GM19455 (cell line): ENCODE measurements around the gene MYOF.
"Not testable (repeated sequence)": the region's sequence is repeated elsewhere in the genome, so short reads cannot be mapped to it uniquely, and the experiment has no call there.

Source experiments
- ATAC-seq: cut with Tn5 transposase; IDR thresholded peaks from one replicate; pipeline ENCODE4 v1.9.1; 2021; ENCODE audit not compliant: unreplicated experiment

MYOF gene

DNA sequence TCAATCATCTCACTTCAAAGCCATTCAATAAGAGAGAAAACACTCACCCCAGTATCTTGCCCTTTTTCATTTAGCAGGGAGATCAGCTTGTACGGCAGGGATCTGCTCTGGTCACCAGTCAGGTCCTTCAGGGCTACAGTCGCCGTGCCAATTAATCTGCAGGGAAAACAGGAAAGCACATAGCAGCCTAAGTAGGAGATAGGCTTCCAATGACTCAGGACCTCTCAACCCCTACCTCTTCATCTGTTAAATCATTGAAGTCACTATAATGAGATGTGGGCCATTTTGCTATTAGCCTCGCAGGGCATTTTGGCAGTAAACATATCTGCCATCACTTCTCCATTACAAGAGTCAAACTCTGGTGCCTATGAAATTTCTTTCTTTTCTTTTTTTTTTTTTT, 50.8 kb downstream of the MYOF start:
- no peak for ATAC-seq

DNA sequence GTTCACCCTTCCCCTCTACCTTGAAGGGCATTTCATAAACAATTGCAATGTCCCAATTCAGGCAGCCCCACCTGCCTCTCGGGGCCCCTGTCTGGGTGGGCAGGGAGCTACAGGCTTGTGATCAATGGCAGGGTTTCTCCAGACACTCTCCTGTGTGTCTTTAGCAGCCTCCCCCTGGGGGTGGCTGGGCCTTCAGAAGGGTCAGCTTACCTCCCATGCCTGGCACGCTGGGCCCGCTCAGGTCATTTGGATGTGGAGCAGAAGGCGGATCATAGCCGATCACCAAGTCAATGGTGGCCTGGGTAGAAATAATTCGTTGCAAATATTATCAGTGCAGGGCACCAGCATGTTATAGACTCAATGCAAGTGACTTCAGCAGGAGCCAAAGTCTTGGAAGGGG, 56.3 kb downstream of the MYOF start:
- no peak for ATAC-seq

GRCh38 chr10:93422118-93422517, 60.0 kb downstream of the MYOF start:
- no peak for ATAC-seq

DNA sequence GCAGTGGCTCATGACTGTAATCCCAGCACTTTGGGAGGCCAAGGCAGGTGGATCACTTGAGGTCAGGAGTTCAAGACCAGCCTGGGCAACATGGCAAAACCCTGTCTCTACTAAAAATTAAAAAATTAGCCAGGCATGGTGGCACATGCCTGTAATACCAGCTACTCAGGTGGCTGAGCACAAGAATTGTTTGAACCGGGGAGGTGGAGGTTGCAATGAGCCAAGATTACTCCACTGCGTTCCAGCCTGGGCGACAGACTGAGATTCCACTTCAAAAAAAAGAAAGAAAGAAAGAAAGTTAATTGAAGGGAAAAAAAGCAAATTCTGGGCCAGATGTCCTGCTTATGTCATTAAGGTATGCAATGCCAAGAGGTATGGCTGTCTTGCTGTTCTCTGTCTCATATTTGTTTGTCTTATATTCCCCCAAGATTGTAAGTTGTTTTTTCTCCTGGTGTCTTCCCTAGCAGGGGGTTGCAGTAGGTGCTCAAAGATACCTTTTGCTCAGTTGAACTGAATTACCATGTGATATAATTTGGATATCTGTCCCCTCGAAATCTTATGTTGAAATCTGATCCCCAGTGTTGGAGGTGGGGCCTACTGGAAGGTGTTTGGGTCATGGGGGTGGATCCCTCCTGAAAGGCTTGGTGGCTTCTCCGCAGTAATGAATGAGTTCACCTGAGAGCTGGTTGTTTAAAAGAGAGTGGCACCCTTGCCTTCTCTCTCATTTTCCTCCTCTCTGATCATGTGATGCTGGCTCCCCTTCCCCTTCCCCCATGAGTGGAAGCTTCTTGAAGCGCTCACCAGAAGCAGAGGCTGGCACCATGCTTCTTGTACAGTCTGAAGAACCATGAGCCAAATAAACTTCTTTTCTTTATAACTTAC, 60.9 kb downstream of the MYOF start:
- no peak for ATAC-seq

DNA sequence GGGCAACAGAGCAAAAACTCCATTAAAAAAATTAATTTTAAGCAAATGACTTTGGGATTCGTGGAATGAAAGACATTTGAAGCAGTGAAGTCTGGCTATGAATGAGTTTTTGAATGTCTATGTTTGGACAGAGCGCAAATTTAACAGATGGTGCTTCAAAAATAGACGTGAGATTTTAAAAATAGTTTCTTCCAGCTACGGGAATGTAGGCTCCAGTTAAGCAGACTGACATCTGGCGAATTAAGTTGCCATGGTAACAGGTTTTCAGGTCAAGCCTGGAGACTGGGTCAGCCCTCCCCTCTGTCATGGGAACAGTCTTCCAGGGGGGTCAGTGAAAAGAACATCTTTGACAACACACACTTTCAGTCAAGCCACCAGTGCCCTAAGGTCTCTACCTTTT, 62.0 kb downstream of the MYOF start:
- no peak for ATAC-seq

GRCh38 chr10:93419016-93419415, 63.1 kb downstream of the MYOF start:
- ATAC-seq: not testable (repeated sequence)

DNA sequence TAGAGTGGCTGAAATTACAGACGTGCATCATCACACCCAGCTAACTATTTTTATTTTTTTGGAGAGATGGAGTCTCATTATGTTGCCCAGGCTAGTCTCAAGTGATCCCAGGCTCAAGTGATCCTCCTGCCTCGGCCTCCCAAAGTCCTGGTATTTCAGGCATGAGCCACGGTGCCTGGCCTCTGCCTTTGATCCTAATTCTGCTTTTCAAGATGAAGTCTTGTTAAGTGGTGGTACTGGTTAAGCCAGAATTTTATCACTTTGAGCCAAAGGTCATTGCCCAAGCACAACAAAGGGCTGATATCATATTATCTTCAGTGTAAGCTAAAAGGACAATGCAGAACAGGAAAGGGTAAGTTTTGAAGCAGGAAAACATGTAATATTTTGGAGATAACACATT, 64.2 kb downstream of the MYOF start:
- no peak for ATAC-seq

GRCh38 chr10:93417266-93417665, 64.9 kb downstream of the MYOF start:
- no peak for ATAC-seq

DNA sequence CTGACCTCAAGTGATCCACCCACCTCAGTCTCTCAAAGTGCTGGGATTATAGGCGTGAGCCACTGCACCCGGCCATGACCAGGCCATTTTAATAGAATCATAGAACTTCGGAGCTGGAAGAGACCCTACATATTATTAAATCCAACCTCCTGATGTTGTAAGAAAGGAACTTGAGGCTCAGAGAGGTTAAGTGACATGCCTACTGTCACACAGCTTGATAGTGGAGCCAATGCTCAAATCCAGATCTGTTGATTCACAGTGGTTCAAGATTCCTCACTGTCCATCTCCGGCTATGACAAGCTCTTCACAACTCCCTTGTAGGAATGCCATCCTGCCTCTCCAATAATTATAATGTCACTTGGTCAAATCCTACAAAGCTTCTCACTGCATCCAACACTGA, 65.3 kb downstream of the MYOF start:
- no peak for ATAC-seq

DNA sequence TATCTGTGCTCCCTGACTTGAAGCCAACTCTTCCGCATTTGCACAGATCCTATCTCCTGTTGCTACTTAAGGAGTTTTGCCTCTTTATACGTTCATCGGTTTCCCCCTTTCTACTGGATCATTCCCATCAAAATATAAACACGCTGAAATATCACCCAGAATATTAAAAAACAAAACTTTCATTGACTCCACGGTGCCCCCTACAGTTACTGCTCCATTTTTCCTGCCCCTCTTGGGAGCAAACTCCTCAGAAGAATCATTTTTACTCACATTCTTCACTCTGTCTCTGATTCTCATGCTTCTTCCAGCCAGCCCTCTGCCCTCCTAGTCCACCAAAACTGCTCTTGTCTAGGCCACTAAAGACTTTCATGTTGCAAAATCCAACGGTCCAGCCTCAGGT, 66.4 kb downstream of the MYOF start:
- ATAC-seq: no peak

GRCh38 chr10:93413252-93413689, 68.9 kb downstream of the MYOF start:
- ATAC-seq: no peak

DNA sequence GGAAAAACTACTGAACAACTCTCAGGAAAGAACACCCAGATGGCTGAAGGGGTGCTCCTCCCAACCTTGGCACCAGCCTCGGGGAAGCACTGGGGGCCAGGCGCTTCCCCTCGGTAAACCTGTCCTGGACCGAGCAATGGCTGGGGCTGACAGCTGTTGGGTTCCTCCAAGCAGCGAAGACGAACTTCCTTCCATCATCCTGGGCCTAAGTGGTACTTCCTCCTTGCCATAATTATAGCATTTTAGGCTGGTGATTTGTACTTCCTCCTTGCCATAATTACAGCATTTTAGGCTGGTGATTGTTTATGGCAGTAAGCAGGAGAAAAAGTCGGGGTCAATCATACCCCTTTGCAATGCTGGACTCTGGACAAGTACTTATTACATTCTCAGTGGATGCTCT, 69.3 kb downstream of the MYOF start:
- ATAC-seq: no peak

- no peak for ATAC-seq
Measured at GRCh38 chr10:93410697-93411348, 71.3 kb downstream of the MYOF start.

- ATAC-seq: no peak
Measured at GRCh38 chr10:93408783-93409182, 73.4 kb downstream of the MYOF start.

DNA sequence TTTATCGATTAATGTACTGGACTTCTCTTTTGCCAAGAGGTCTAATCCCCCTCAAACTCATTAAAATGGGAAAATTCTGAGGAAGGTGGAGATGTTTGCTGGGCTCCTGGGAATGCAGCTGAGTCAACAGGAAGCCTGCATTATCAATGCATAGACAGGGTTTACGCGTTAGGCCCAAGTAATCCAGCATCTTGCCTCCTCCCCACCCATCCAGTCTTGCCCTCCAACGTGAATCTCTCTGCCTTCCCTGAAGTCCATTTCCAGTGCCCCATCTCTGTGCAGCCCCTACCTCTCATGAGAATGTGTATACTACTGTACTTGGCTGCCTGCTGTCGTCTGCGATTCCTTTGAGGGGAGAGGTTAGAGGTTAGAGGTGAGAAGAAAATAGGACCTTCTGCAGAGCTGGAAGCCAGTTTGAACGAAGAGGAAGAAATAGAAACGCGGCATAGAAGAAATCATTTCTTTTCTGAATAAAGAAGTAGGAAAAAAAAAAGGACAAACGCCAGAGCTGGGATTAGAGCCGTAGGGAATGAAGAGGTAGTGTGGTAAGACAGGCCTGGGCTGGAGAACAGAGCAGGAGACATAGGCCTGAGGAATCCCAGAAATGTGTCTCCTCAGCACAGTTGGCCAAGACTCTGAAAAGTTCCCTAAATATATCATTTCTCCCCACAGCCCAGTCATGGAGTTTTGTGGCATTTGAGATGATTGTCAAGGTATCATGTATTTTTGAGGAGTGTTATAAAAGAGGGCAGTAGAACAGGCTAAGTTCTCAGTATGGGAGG, 75.6 kb downstream of the MYOF start:
- no peak for ATAC-seq

GRCh38 chr10:93404048-93404354, 78.1 kb downstream of the MYOF start:
- no peak for ATAC-seq

DNA sequence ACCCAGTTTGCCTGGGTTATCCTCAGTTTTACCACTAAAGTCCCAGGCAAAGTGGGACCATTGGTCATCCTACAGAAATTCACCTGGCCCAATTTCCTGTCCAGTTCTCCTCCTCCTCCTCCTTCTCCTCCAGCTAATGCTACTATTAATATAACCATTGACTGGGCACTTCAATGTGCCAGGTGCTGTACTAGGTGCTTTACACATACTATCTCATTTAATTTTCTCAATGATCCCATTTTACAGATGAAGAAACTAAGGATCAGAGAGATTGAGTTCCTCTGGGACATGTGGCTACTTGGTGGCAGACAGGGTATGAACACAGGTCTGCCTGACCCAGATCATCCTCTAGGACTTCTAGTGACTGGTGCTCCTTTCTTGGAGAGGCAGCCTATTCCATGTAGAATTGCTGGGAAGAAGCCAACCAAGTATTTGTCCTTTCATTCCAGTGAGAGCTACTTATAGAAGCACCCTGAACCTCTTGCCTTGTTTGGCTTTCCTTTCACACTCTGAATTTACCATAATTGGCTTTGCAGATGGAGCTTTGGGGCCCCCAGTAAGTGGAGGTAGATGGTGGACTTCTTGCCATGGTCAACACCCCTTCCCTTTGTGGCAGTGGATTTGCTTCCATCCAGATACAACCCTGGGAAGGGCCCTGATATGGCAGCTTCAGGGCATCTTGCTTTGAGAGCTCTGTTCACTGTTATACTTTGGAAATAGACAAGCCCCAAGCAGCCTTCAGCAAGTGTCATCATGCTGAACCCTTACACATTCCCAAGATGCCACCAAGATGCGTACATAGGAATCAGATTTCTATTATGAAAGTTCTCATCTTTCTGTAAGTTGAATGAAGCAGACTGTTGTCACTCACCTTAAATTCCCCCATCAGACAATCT, 78.7 kb downstream of the MYOF start:
- ATAC-seq: no peak

- ATAC-seq: no peak
Measured at GRCh38 chr10:93402192-93402591, 79.9 kb downstream of the MYOF start.

DNA sequence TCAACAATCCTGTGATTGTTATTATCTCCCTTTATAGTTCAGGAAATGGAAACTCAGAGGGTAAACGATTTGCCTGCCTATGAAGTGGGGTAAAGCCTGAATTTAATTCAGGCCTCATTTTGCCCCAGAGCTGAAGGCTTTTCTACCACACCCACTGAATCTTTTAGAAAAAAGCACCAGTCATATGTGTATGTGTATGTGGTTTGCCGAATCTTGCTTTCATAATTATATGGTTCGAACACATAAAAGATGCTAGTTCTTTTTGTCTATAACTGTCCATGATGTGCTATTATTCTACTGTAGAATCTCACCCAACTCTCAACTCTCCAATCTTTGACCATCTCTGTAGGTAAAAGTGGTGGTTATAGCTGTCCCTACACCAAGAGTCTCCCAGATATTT, 83.6 kb downstream of the MYOF start:
- no peak for ATAC-seq

DNA sequence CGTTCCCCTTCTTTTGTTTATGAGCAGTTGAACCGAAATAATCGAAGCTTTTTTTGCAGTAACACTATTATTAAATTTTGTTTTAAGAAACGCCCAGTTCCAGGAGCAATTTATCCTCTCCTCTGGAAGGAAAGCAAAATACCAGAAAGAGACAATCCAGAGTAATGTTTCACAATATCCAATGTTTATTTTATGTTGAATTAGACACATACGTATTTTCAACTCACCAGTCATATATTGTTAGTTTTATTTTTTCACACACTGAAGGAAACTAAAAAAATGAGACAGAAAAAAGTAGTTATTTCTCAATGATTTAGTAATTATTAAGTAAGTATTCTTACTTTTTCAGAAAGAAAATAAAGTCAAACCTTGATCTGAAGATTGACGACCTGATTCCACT, 85.1 kb downstream of the MYOF start:
- ATAC-seq: no peak

DNA sequence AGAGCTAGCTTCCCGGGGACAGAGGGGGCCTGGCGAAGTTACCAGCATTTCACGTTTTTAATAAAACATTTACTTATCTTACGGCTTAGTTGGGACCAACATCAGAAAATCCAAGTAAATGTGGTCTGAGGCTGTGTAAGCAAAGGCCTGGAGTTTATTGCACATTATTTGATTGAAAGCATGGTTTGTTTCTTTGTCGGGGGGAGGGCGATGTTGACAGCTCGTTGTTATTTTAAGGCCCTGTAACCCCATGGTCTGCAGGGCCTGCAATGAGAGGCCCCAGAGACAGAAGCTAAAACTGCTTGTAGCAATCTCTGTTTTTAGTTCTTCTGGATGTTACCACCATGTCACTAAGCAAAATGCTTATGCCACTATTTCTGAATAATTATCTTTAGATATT, 88.9 kb downstream of the MYOF start:
- no peak for ATAC-seq
